Cardiac septum (tissue), 1 donor: ENCODE results near the gene TLE6. TPM values are rescaled to one million over a fixed set of nuclear protein-coding genes. Genes with fewer than 3 reads are reported as not detected.

Experiments used
- DNase-seq: peaks from one replicate; pipeline ENCODE4 v3.0.0-alpha.2; 2020; ENCODE audit warnings: low spot score
- intact Hi-C: fragments of 100-400 bp; cut with DNase I; formaldehyde crosslinking; loops from one replicate; pipeline ENCODE4 v1.14.0; 2022
- total RNA-seq: library from RNA; stranded (reverse); fragmentation: NEBNext Ultra II Directional; extraction: Animal tissue kit (Norgen Biotek cat#: 25700); gene quantifications from one replicate; pipeline ENCODE4 v1.2.1, GENCODE V29; 2021
- donor health status: DM: no; HTN: no; CAD: no.

TLE6 gene
- total RNA-seq, 1 donor from 2014 or later: 1.0 TPM

- intact Hi-C loops: no loop called here
- DNase-seq: no peak
These were observed 60.9 kb downstream of the TLE6 start for GRCh38 chr19:3038214-3038613.

- no peak for DNase-seq
- intact Hi-C loops: no loop called here
These were observed 61.8 kb downstream of the TLE6 start for GRCh38 chr19:3039125-3039524.

- no peak for DNase-seq
These were observed 62.3 kb downstream of the TLE6 start for GRCh38 chr19:3039641-3040077.

GRCh38 chr19:3041327-3041726 lies 64.0 kb downstream of the TLE6 start:
- intact Hi-C loops: no loop called here
- DNase-seq: no peak

More at GRCh38 chr19:3039641-3040077, 62.3 kb downstream of the TLE6 start:
- intact Hi-C loops: no loop called here

- DNase-seq: no peak
- intact Hi-C loops: no loop called here
These were observed 64.6 kb downstream of the TLE6 start for GRCh38 chr19:3041761-3042620.

- intact Hi-C loops: no loop called here
- no peak for DNase-seq
These were observed 65.4 kb downstream of the TLE6 start for GRCh38 chr19:3042621-3043267.

Other genes starting within 250 kb of the TLE6 start
- 17.9 TPM for gene SLC39A3, start 237.5 kb upstream of the TLE6 start, total RNA-seq
- gene SGTA, start 194.3 kb upstream of the TLE6 start, total RNA-seq: 54.1 TPM
- 34.6 TPM for gene THOP1, start 192.1 kb upstream of the TLE6 start, total RNA-seq
- gene ZNF554, start 157.7 kb upstream of the TLE6 start, total RNA-seq: 5.6 TPM
- gene ZNF555, start 136.1 kb upstream of the TLE6 start, total RNA-seq: 6.9 TPM
- gene ZNF556, start 110.2 kb upstream of the TLE6 start, total RNA-seq: not detected
- 1.8 TPM for gene ZNF57, start 76.6 kb upstream of the TLE6 start, total RNA-seq
- 2.0 TPM for gene ZNF77, start 32.6 kb upstream of the TLE6 start, total RNA-seq
- gene TLE2, start 51.7 kb downstream of the TLE6 start, total RNA-seq: 48.0 TPM
- gene TLE5, start 84.9 kb downstream of the TLE6 start, total RNA-seq: 804 TPM
- gene GNA11, start 116.8 kb downstream of the TLE6 start, total RNA-seq: 60.9 TPM
- gene GNA15, start 158.5 kb downstream of the TLE6 start, total RNA-seq: 1.9 TPM
- gene S1PR4, start 201.2 kb downstream of the TLE6 start, total RNA-seq: 1.2 TPM
- gene NCLN, start 208.4 kb downstream of the TLE6 start, total RNA-seq: 19.0 TPM
- not detected for gene CELF5, start 247.1 kb downstream of the TLE6 start, total RNA-seq